NCI-H2227 (cell line): ENCODE results near the gene MCUR1.

ENCODE experiments used
- DNase-seq: peaks from one replicate; lab custom pipeline; 2025; ENCODE audit not compliant: unreplicated experiment; lab: John Stamatoyannopoulos, UW

MCUR1 gene

DNA sequence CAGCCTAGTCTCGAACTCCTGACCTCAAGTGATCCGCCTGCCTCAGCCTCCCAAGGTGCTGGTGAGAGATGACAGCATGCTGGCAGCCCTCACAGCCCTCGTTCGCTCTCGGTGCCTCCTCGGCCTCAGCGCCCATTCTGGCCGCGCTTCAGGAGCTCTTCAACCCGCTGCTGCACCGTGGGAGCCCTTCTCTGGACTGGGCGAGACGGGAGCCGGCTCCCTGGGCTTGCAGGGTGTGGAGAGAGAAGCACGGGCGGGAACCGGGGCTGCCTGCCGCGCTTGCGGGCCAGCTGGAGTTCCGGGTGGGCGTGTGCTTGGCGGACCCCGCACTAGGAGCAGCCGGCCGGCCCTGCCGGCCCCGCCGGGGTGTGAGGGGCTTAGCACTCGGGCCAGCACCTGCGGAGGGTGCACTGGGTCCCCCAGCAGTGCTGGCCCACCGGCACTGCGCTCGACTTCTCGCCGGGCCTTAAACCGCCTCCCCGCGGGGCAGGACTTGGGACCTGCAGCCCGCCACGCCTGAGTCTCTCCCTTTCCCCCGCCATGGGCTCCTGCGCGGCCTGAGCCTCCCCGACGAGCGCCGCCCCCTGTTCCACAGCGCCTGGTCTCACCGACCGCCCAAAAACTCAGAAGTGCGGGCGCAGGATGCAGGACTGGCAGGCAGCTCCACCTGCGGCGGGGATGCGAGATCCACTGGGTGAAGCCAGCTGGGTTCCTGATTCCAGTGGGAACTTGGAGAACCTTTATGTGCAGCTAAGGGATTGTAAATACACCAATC, 71.2 kb downstream of the MCUR1 start:
- no peak for DNase-seq

DNA sequence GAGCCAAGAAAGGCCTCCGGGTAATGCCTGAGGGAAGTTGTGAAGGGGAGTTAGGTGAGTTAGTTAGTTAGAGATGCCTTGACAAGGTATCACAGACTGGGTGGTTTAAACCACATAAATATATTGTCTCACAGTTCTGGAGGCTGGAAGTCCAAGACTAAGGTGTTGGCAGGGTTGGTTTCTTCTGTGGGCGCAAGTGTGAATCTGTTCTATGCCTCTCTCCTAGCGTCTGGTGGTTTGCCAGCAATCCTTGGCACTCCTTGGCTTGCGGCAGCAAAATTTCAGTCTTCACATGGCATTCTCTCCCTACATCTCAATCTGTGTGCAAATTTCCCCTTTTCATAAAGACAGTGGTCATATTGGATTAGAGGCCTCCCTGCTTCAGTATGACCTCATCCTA, 73.0 kb downstream of the MCUR1 start:
- DNase-seq: no peak
